SH-SY5Y (cell line): ENCODE results near the gene EGR4.

Experiments used
- GATA2 ChIP-seq: IDR thresholded peaks from 2 replicates; pipeline ENCODE4 v1.6.1; 2011; ENCODE audit warnings: mild to moderate bottlenecking, low read depth, low read length
- GATA3 ChIP-seq: IDR thresholded peaks from 2 replicates; pipeline ENCODE4 v1.6.1; 2011; ENCODE audit warnings: low read depth, mild to moderate bottlenecking, low read length, moderate library complexity

The EGR4 gene

DNA sequence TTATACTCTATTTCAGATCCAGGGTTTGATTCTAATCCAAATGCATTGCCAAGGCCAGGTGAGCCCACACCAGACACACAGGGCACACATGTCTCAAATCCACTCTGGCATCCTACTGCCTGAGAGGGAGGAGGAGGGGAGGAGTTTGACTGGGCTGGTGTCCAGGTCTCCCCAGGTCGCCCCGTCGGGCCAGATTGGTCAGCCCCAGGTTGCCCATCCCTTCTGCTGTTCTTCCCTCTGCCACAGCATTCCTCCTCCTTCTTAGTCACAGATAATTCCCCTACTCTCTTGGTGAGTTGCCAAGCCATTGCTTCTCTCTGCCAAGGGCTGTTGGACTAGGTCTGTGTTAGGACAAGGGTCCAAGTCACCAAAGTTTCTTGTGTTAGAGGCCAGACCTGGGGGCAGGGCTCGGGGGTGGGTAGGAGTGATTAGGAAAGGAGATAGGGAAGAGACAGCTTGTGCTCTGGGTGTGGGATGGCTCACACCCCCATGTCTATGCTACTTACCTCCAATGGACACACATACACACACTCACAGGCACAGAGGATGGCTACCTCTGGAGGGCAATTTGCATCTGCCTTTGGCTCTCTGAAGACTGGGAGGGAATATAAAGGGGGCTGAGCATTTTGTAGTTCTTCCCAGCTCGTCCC is 2.5 kb upstream of the EGR4 start:
- TF ChIP-seq GATA2, result no peak
- no peak for TF ChIP-seq GATA3

- no peak for TF ChIP-seq GATA2
- no peak for TF ChIP-seq GATA3
Measured at GRCh38 chr2:73294239-73294638, 891 bp upstream of the EGR4 start.

DNA sequence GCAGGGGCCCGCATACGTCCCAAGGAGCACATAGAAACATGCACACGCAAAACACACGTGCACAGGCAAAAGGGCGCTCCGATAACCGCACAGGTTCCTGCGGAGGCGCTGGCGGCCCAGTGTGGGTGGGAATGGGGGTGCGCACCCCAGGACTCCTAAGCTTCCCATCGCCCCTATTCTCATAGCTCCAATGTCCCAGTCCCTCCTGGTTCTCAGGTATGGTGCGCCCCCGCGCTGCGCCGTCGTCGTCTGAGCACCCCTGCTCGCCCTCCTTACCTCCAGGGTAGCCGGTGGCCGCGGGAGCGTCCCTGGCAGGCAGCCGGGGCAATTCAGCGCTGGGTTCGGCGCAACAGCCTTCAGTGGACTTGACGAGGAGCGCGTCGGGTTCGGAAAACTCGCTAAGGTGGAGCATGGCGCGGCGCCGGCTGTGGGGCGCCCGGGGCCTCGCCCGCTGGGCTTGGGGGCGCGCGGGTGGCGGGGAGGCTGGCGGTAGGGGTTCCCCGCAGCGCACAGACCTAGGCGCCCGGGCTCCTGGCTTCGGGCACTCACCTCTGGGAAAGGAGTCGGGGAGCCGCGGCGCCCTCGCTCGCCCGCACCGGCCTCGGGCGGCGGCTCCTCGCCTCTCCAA is 328 bp downstream of the EGR4 start:
- TF ChIP-seq GATA3 (no peak), GATA2 (no peak)

GRCh38 chr2:73292316-73292905 is 937 bp downstream of the EGR4 start:
- no peak for TF ChIP-seq GATA2
- TF ChIP-seq GATA3, result no peak

- TF ChIP-seq GATA3, result no peak
- no peak for TF ChIP-seq GATA2
Measured at GRCh38 chr2:73291461-73292315, 1.7 kb downstream of the EGR4 start.

DNA sequence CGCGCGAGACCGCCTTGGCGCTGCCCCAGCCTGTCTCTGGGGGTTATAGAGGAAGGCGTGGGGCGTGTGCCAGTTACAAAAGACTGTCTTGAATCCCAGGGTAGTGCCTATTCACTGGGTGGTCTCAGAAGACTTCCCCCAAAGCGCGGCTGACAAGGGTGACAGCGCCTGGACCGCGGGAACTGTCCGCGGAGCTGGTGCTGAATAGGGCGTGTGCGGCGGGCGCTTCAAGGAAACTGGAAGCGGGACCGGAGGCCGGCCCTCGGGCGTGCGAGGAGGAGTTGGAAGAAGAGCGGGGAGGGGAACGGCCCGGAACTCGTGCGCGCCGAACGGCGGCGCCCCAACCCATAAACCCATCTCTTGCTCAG is 2.3 kb downstream of the EGR4 start:
- TF ChIP-seq GATA3 (no peak), GATA2 (no peak)

DNA sequence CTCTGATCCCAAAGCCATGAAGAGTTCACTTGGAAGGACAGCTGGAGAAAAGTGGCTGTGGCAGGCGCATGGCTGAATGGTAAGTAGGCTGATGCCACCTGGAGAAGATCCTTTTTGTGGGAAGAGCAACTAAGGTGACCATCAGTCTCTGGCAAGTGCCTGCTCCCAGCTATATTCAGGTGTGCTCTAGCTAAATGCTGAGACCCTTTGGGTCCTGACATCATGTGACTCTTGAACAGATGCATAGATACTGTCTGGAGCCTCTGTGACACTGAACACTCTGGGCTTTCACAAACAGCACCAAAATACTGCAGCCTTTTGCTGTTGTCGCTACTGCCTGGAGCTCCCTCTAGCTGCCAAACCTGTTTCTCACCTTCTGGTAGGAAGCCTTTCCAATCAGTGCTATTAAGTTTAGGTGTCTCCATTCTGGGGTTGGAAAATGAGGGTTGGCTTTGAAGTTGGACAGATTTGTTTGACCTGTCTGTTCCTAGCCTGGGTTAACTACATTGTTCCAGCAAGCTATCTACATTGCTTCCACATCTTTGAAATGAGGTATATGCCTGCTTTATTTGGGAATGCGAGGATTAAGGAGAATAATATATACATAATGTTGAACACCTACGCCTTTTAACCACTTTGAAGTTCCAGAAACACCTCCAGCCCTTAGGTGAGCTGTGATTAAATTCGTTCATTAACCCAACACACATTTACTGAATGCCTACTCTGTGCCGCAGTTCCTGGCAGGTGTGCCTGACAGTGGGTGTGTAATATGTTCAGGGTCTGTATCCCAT is 3.1 kb downstream of the EGR4 start:
- TF ChIP-seq GATA3 (no peak), GATA2 (no peak)

DNA sequence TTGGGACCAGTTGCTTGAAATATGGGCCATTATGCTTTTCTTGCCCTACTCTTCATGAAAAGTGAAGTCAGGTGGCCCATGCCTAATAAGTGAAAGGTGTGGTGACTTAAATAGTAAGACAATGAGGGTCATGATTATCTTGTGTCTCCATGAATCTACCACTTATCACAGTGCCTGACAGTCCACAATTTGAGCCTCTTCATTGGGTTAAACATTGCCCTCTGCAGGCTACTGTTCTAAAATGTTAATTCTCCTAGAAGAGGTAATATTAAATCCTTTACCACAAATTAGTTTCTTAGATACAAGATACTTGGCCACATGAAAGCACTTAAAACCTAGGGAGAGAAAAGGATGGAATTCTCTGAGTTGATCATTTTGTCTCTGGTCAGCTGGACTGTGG is 4.0 kb downstream of the EGR4 start:
- TF ChIP-seq GATA3 (no peak), GATA2 (no peak)

- TF ChIP-seq GATA2 (no peak), GATA3 (no peak)
Measured at GRCh38 chr2:73286134-73286655, 7.2 kb downstream of the EGR4 start.

GRCh38 chr2:73285159-73285739 is 8.1 kb downstream of the EGR4 start:
- TF ChIP-seq GATA3, result no peak
- no peak for TF ChIP-seq GATA2

DNA sequence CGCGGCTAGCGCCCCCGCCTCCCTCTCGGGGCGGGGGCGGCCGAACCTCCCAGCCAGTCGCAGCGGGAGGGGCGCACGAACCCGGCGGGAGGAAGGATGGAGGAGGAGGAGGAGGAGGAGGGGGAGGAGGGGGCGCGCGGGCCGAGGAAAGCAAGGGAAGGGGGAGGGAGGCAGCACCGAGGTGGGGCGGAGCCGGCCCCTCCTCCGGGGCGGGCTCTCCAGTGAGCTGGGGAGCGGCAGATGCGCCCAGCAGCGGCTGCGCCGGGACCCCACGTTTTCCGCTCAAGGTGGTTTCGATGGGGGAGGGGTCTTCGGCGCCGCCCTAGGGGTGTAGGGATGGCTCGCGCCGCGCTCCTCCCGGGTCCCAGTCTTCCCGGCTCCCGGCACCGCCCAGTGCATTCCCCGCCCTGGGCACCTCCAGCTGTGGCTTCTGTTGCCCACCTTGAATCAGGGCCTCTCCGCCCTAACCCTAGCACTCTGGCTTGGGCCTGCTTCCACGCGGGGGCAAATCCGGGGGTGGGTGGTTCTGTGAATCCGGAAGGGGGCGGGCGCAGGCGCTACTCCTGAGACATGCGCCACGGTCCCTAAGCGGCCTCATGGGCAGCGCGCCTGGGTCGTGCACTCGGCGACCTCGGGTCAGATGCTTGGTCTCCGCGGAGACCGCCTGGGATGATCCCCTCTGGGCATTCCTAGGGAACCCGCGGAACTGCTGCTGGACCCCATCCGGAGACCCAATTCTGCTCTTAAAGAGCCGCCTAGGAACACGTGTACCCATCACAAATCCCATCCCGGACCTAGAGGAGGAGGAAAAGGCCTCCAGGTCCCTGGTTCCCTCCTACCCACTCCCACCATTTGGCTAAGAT is 8.8 kb downstream of the EGR4 start, which contains the start of gene FBXO41:
FBXO41 (minus strand) TSS at position 183 of the 863 bp plus-strand sequence. CDS start 14,848 bp downstream, outside the sequence.
- TF ChIP-seq GATA3, result no peak
- TF ChIP-seq GATA2, result no peak
